GM10847 (cell line): ENCODE results near the gene KRTAP10-1.

Experiments
- POLR2A ChIP-seq: IDR thresholded peaks from 2 replicates; pipeline ENCODE4 v1.6.1; 2011; ENCODE audit not compliant: insufficient read length; ENCODE audit errors: extremely low read depth

KRTAP10-1 gene

GRCh38 chr21:44527983-44528633, 11.9 kb downstream of the KRTAP10-1 start:
- TF ChIP-seq POLR2A = no peak

- no peak for TF ChIP-seq POLR2A
These were observed 12.6 kb downstream of the KRTAP10-1 start for GRCh38 chr21:44527156-44527982.

- TF ChIP-seq POLR2A = no peak
These were observed 13.6 kb downstream of the KRTAP10-1 start for GRCh38 chr21:44526096-44526997.

GRCh38 chr21:44525391-44526095, 14.5 kb downstream of the KRTAP10-1 start:
- TF ChIP-seq POLR2A = no peak

GRCh38 chr21:44524414-44525371, 15.3 kb downstream of the KRTAP10-1 start:
- no peak for TF ChIP-seq POLR2A

- no peak for TF ChIP-seq POLR2A
These were observed 16.2 kb downstream of the KRTAP10-1 start for GRCh38 chr21:44523567-44524413.

- TF ChIP-seq POLR2A = no peak
These were observed 17.2 kb downstream of the KRTAP10-1 start for GRCh38 chr21:44522753-44523204.

- TF ChIP-seq POLR2A = no peak
These were observed 17.9 kb downstream of the KRTAP10-1 start for GRCh38 chr21:44521928-44522752.

- no peak for TF ChIP-seq POLR2A
These were observed 18.6 kb downstream of the KRTAP10-1 start for GRCh38 chr21:44521301-44521927.

GRCh38 chr21:44520326-44521300, 19.4 kb downstream of the KRTAP10-1 start:
- no peak for TF ChIP-seq POLR2A
